GM12872 (cell line): ENCODE measurements around the gene NPSR1.
A peak's percentile ranks its signal among the peaks of the same experiment; 100 is the strongest.

Source experiments
- CTCF ChIP-seq: IDR thresholded peaks from 3 replicates; pipeline ENCODE4 v1.5.1; 2011; ENCODE audit warnings: low read depth, mild to moderate bottlenecking, low read length, moderate library complexity; ENCODE audit not compliant: insufficient read depth

Gene NPSR1

GRCh38 chr7:34762764-34763163 lies 104.7 kb downstream of the NPSR1 start:
- TF ChIP-seq CTCF = no peak

GRCh38 chr7:34772296-34772938 lies 114.4 kb downstream of the NPSR1 start:
- TF ChIP-seq CTCF = no peak

- 0 out of 3 replicates have a peak, but pooled peaks have one; percentile 4 for TF ChIP-seq CTCF
Measured at GRCh38 chr7:34776748-34777358, 118.8 kb downstream of the NPSR1 start.

- TF ChIP-seq CTCF = no peak
Measured at GRCh38 chr7:34780546-34780945, 122.5 kb downstream of the NPSR1 start.

- TF ChIP-seq CTCF = no peak
Measured at GRCh38 chr7:34787586-34787985, 129.6 kb downstream of the NPSR1 start.

- TF ChIP-seq CTCF = no peak
Measured at GRCh38 chr7:34806831-34807230, 148.8 kb downstream of the NPSR1 start.

GRCh38 chr7:34807548-34808340 lies 149.7 kb downstream of the NPSR1 start:
- no peak for TF ChIP-seq CTCF
